ENCODE data around the gene FOXRED2.

The FOXRED2 gene

DNA sequence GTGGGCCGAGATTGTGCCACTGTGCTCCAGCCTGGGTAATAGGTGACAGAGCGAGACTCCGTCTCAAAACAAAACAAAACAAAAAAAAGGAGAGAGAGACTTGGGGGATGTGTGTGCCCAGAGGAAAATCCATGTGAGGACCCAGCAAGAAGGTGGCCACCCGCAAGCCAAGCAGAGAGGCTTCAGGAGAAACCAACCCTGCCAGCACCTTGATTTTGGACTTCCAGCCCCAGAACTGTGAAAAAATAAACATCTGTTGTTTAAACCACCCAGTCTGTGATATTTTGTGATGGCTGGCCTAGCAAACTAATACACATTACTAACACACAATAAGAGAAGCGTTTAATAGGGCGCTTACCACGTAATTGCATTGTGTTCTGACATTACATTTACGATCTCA, 46.6 kb downstream of the FOXRED2 start:
- Histone ChIP-seq H3K79me2 (no peaks in the 10 kb centered on the region), H3K27me3 (ENCODE audit: control insufficient read depth, insufficient read depth, low read length) (no peaks in the 10 kb centered on the region), H3K4me1 (peaks cover 3% of the 10 kb centered on the region), H3K36me3 (ENCODE audit: control insufficient read depth, insufficient read depth, low read length) (no peaks in the 10 kb centered on the region), H3K4me3 (ENCODE audit: low read depth, low read length) (no peak overlapping the region), H3K27ac (no peak overlapping the region), H3K9me3 (ENCODE audit: control insufficient read depth, low read length) (no peaks in the 10 kb centered on the region), H3K9ac (no peak overlapping the region), H3K4me2 (ENCODE audit: low read length) (no peak overlapping the region), H2AFZ (no peak overlapping the region)
- no peak for TF ChIP-seq CTCF (IDR thresholded peaks at IDR 0.05)

- Histone ChIP-seq H3K9me3 (ENCODE audit: control insufficient read depth, low read length) (no peaks in the 10 kb centered on the region), H3K79me2 (no peaks in the 10 kb centered on the region), H3K4me1 (peaks cover 3% of the 10 kb centered on the region), H3K4me2 (ENCODE audit: low read length) (no peak overlapping the region), H2AFZ (no peak overlapping the region), H3K36me3 (ENCODE audit: control insufficient read depth, insufficient read depth, low read length) (no peaks in the 10 kb centered on the region), H3K27me3 (ENCODE audit: control insufficient read depth, insufficient read depth, low read length) (no peaks in the 10 kb centered on the region), H3K27ac (peak overlapping the region; percentile 61), H3K4me3 (ENCODE audit: low read depth, low read length) (no peak overlapping the region), H3K9ac (no peak overlapping the region)
- no peak for TF ChIP-seq CTCF (IDR thresholded peaks at IDR 0.05)
These were observed 49.0 kb downstream of the FOXRED2 start for GRCh38 chr22:36457688-36458450.

- Histone ChIP-seq H3K4me2 (ENCODE audit: low read length) (no peak overlapping the region), H3K36me3 (ENCODE audit: control insufficient read depth, insufficient read depth, low read length) (no peaks in the 10 kb centered on the region), H3K4me3 (ENCODE audit: low read depth, low read length) (no peak overlapping the region), H2AFZ (no peak overlapping the region), H3K79me2 (no peaks in the 10 kb centered on the region), H3K27ac (peak overlapping the region; percentile 81), H3K27me3 (ENCODE audit: control insufficient read depth, insufficient read depth, low read length) (no peaks in the 10 kb centered on the region), H3K9me3 (ENCODE audit: control insufficient read depth, low read length) (no peaks in the 10 kb centered on the region), H3K4me1 (peaks cover 7% of the 10 kb centered on the region), H3K9ac (no peak overlapping the region)
- TF ChIP-seq CTCF (IDR thresholded peaks at IDR 0.05), result no peak
These were observed 50.4 kb downstream of the FOXRED2 start for GRCh38 chr22:36456464-36456845.

DNA sequence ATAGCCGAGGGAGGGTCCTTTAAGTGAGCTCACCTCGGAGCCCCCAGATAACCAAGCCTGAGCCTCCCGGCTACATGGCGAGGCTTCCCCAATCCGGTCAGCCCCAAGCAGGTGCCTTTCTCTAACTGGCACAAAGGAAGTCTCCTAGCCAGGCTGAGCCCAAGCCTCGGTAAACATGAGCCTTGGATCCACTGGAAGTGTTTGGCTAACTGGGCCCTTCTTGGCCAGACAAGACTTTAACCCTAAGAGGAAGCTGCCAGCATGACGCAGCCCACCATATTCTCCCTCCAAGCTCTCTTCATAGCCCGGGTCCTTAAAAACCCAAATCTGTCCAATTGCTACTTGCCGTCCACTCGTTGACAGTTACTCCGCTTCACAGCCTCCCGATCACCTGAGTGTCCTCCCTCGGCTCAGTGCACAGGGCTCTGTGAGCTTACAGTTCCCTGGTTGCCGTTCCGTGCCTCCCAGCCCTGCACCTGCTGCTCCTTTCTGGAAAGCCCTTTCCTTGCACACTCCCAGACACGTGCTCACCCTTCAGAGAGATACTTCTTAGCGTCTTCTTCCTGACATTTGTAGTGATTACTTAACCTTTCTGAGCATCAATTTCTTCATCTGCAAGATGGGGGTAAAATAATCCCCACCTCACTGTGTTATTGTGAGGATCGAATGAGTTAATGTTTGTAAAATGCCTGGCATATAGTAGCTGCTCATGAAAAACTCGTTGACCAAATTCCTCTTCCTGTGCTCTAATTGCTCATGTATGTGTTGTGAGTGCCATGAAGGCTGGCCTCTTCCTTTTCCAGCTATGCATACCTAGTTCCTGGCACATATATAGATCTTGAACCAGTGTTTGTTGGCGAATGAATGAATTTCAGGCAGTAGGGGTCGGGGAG, 51.0 kb downstream of the FOXRED2 start:
- H3K4me1 ChIP-seq, result peaks cover 7% of the 10 kb centered on the region
- no peaks in the 10 kb centered on the region for H3K79me2 ChIP-seq
- H3K9me3 ChIP-seq (ENCODE audit: control insufficient read depth, low read length), result no peaks in the 10 kb centered on the region
- no peak for TF ChIP-seq CTCF (IDR thresholded peaks at IDR 0.05)
- H3K27ac ChIP-seq, result peak overlapping the region; percentile 81
- peak overlapping the region; percentile 59 for H3K4me3 ChIP-seq (ENCODE audit: low read depth, low read length)
- peak overlapping the region; percentile 75 for H3K4me2 ChIP-seq (ENCODE audit: low read length)
- H3K36me3 ChIP-seq (ENCODE audit: control insufficient read depth, insufficient read depth, low read length), result no peaks in the 10 kb centered on the region
- no peaks in the 10 kb centered on the region for H3K27me3 ChIP-seq (ENCODE audit: control insufficient read depth, insufficient read depth, low read length)
- no peak overlapping the region for H3K9ac ChIP-seq
- H2AFZ ChIP-seq, result peak overlapping the region; percentile 77

Data from parathyroid adenoma (tissue), 2 donors.